Measurements from ENCODE around the gene HYDIN. TPM values are rescaled to one million over a fixed set of nuclear protein-coding genes. Genes with fewer than 3 reads are reported as not detected.

The HYDIN gene
- total RNA-seq, 2 experiments from 2014 or later, result not detected

- ChIA-PET POLR2A (no interaction called here), CTCF (interaction anchor here (5.3 kb wide), 1 partner anchor 94 kb away, joined by 31 read pairs; no protein-coding TSS in a partner anchor)
- Mint-ChIP-seq H3K27ac (no peak overlapping the region), H3K4me3 (no peak overlapping the region), H3K4me1 (ENCODE audit: low read depth) (peaks cover 8% of the 10 kb centered on the region), H3K27me3 (ENCODE audit: low read depth) (no peaks in the 10 kb centered on the region), H3K36me3 (ENCODE audit: low read depth) (peaks cover 25% of the 10 kb centered on the region), H3K9me3 (ENCODE audit: insufficient read depth) (no peaks in the 10 kb centered on the region)
- DNase-seq (no peak), ATAC-seq (no peak)
These were observed 456.3 kb downstream of the HYDIN start for GRCh38 chr16:70774261-70774660.

DNA sequence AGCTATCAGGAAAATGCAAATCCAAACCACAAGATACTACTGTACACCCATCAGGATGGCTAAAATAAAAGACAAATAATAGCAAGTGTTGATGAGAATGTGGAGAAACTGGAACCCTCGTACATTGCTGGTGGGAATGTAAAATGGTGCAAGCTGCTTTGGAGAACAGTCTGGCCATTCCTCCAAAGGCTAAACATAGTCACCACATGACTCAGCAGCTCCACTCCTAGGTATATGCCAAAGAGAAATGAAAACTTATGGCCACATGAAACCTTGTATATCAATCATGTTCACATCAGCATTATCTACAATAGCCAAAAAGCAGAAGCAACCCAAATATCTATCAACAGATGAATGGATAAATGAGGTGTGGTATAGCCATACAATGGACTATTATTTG lies 458.0 kb downstream of the HYDIN start:
- H3K9me3 Mint-ChIP-seq (ENCODE audit: insufficient read depth), result no peaks in the 10 kb centered on the region
- POLR2A ChIA-PET, result no interaction called here
- H3K27me3 Mint-ChIP-seq (ENCODE audit: low read depth), result no peaks in the 10 kb centered on the region
- ATAC-seq (no peak), DNase-seq (no peak)
- peaks cover 17% of the 10 kb centered on the region for H3K36me3 Mint-ChIP-seq (ENCODE audit: low read depth)
- no peak overlapping the region for H3K27ac Mint-ChIP-seq
- peaks cover 5% of the 10 kb centered on the region for H3K4me1 Mint-ChIP-seq (ENCODE audit: low read depth)
- CTCF ChIA-PET, result interaction anchor here (1.4 to 5.4 kb wide), 7 partner anchors 38 to 216 kb away, joined by 5 to 60 read pairs (median 16); no protein-coding TSS in a partner anchor
- no peak overlapping the region for H3K4me3 Mint-ChIP-seq

DNA sequence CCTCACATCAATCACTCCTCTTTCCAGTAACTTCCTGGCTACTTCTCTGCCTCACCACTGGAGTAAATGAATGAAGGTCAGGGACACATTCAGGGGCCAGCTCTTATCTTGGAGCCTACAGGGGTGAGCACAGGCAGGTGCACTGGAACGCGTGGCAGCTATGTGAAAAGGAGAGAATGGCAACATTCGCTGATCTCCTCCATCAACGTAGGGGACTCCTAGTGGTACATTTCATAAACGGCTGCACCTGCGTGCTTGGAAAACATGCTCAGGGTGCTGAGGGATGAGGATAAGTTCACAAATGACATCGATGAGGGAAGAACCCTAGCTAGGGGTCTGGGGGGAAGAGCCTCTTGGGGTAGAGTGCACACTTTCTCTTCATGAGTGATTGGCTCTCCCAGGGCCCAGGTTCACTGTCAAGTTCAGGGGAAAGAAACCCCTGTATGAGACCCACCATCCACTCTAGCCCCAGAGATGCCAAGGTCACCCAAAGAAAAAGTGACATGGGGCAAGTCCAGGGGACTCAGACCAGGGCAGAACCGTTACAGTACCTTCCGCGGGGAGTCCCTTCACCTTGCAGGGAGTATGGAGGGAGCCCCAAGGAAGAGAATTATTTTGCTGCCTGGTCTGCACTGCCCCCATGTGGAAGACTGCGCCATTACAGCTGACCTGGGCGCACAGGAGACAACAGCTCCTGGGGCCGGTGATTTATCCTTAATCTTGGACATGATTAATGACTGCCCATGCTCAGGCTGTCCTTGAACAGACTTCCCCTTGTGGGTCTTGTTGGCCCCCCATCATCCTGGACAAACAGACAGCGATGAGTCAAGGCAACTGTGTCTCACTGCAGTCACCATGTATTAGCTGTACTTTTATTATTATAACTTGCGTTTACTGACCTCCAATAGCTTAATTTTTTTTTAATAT lies 459.6 kb downstream of the HYDIN start:
- ChIA-PET CTCF (interaction anchor here (0.5 to 5.4 kb wide), 54 partner anchors 8 to 541 kb away, joined by 3 to 60 read pairs (median 5); no protein-coding TSS in a partner anchor), POLR2A (interaction anchor here (1.1 kb wide), 2 partner anchors 20 to 33 kb away, joined by 3 read pairs; no protein-coding TSS in a partner anchor)
- H3K36me3 Mint-ChIP-seq (ENCODE audit: low read depth), result peaks cover 14% of the 10 kb centered on the region
- DNase-seq (peak; percentile 74), ATAC-seq (peak; percentile 82)
- H3K4me3 Mint-ChIP-seq, result no peak overlapping the region
- no peaks in the 10 kb centered on the region for H3K27me3 Mint-ChIP-seq (ENCODE audit: low read depth)
- no peaks in the 10 kb centered on the region for H3K9me3 Mint-ChIP-seq (ENCODE audit: insufficient read depth)
- H3K4me1 Mint-ChIP-seq (ENCODE audit: low read depth), result peaks cover 5% of the 10 kb centered on the region
- H3K27ac Mint-ChIP-seq, result peak overlapping the region; percentile 15

GRCh38 chr16:70770291-70770625 lies 460.3 kb downstream of the HYDIN start:
- H3K4me3 Mint-ChIP-seq, result no peak overlapping the region
- H3K4me1 Mint-ChIP-seq (ENCODE audit: low read depth), result peaks cover 5% of the 10 kb centered on the region
- peaks cover 14% of the 10 kb centered on the region for H3K36me3 Mint-ChIP-seq (ENCODE audit: low read depth)
- ATAC-seq (no peak), DNase-seq (no peak)
- no peaks in the 10 kb centered on the region for H3K27me3 Mint-ChIP-seq (ENCODE audit: low read depth)
- ChIA-PET CTCF (interaction anchor here (0.7 to 5.4 kb wide), 32 partner anchors 9 to 400 kb away, joined by 3 to 60 read pairs (median 5); no protein-coding TSS in a partner anchor), POLR2A (interaction anchor here (1.1 kb wide), 1 partner anchor 19 kb away, joined by 3 read pairs; no protein-coding TSS in a partner anchor)
- H3K9me3 Mint-ChIP-seq (ENCODE audit: insufficient read depth), result no peaks in the 10 kb centered on the region
- H3K27ac Mint-ChIP-seq, result no peak overlapping the region

- peaks cover 5% of the 10 kb centered on the region for H3K4me1 Mint-ChIP-seq (ENCODE audit: low read depth)
- DNase-seq, result no peak
- ChIA-PET POLR2A (no interaction called here), CTCF (interaction anchor here (0.7 to 5.4 kb wide), 17 partner anchors 9 to 245 kb away, joined by 3 to 60 read pairs (median 10); no protein-coding TSS in a partner anchor)
- no peaks in the 10 kb centered on the region for H3K9me3 Mint-ChIP-seq (ENCODE audit: insufficient read depth)
- ATAC-seq, result no peak
- H3K27me3 Mint-ChIP-seq (ENCODE audit: low read depth), result no peaks in the 10 kb centered on the region
- no peak overlapping the region for H3K4me3 Mint-ChIP-seq
- H3K36me3 Mint-ChIP-seq (ENCODE audit: low read depth), result peaks cover 14% of the 10 kb centered on the region
- no peak overlapping the region for H3K27ac Mint-ChIP-seq
These were observed 460.8 kb downstream of the HYDIN start for GRCh38 chr16:70769761-70770160.

DNA sequence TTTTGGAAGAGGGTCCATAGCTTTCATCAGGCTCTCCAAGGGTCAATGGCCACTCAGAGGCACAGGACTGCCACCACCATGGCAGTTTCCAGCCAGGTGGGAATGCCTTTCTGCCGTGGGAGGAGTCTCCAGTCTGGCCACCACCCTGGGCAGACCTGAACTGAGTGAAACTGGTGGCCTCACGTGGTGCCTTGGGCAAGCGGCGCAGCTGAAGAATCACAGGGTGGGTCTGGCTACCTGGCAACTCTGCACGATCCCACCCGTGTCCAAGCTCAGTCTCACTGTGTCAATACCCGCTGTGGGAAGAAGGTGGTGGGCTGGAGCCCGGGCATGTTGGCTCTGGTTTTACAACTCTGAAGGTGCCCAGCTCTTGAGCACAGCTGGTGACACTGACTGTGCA lies 461.4 kb downstream of the HYDIN start:
- POLR2A ChIA-PET, result no interaction called here
- no peaks in the 10 kb centered on the region for H3K9me3 Mint-ChIP-seq (ENCODE audit: insufficient read depth)
- H3K27me3 Mint-ChIP-seq (ENCODE audit: low read depth), result no peaks in the 10 kb centered on the region
- no peak for DNase-seq
- peaks cover 14% of the 10 kb centered on the region for H3K36me3 Mint-ChIP-seq (ENCODE audit: low read depth)
- CTCF ChIA-PET, result interaction anchor here (0.8 to 5.4 kb wide), 6 partner anchors 9 to 115 kb away, joined by 3 to 60 read pairs (median 22); no protein-coding TSS in a partner anchor
- no peak for ATAC-seq
- no peak overlapping the region for H3K27ac Mint-ChIP-seq
- peaks cover 5% of the 10 kb centered on the region for H3K4me1 Mint-ChIP-seq (ENCODE audit: low read depth)
- H3K4me3 Mint-ChIP-seq, result no peak overlapping the region

- Mint-ChIP-seq H3K9me3 (ENCODE audit: insufficient read depth) (no peaks in the 10 kb centered on the region), H3K27me3 (ENCODE audit: low read depth) (no peaks in the 10 kb centered on the region), H3K4me3 (no peak overlapping the region), H3K4me1 (ENCODE audit: low read depth) (peaks cover 5% of the 10 kb centered on the region), H3K36me3 (ENCODE audit: low read depth) (peaks cover 11% of the 10 kb centered on the region), H3K27ac (no peak overlapping the region)
- DNase-seq, result no peak
- ChIA-PET CTCF (interaction anchor here (0.7 to 5.4 kb wide), 3 partner anchors 8 to 114 kb away, joined by 3 to 60 read pairs (median 3); no protein-coding TSS in a partner anchor), POLR2A (no interaction called here)
- ATAC-seq, result no peak
These were observed 462.3 kb downstream of the HYDIN start for GRCh38 chr16:70768203-70768580.

- no peak for ATAC-seq
- Mint-ChIP-seq H3K4me1 (ENCODE audit: low read depth) (peaks cover 5% of the 10 kb centered on the region), H3K9me3 (ENCODE audit: insufficient read depth) (no peaks in the 10 kb centered on the region), H3K27ac (no peak overlapping the region), H3K4me3 (no peak overlapping the region), H3K36me3 (ENCODE audit: low read depth) (peaks cover 12% of the 10 kb centered on the region), H3K27me3 (ENCODE audit: low read depth) (no peaks in the 10 kb centered on the region)
- DNase-seq, result no peak
- CTCF ChIA-PET, result interaction anchor here (0.7 kb wide), 1 partner anchor 114 kb away, joined by 3 read pairs; no protein-coding TSS in a partner anchor
- POLR2A ChIA-PET, result no interaction called here
These were observed 462.9 kb downstream of the HYDIN start for GRCh38 chr16:70767377-70768202.

DNA sequence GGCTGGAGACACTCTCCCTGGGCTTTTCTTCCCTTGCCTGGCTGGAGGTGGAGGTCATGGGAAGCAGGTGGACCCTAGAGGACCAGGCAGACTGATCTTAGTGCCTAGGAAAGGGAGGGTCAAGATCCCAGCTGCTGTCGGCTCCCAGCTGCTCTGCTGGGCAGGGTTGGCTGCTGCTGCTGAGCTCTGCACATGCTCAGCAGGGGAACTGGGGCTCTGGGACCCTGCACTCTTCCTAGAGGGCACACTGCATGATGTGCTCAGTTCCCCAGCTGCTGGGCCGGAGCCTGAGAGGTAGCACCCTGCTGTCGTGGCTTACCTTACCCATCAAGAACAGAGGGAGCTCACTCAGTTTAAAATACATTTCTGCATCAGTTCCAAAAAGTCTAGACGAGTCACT lies 463.9 kb downstream of the HYDIN start:
- no peaks in the 10 kb centered on the region for H3K9me3 Mint-ChIP-seq (ENCODE audit: insufficient read depth)
- POLR2A ChIA-PET, result no interaction called here
- H3K27ac Mint-ChIP-seq, result no peak overlapping the region
- H3K27me3 Mint-ChIP-seq (ENCODE audit: low read depth), result no peaks in the 10 kb centered on the region
- DNase-seq, result no peak
- ATAC-seq, result no peak
- no peak overlapping the region for H3K4me3 Mint-ChIP-seq
- peaks cover 5% of the 10 kb centered on the region for H3K4me1 Mint-ChIP-seq (ENCODE audit: low read depth)
- peaks cover 14% of the 10 kb centered on the region for H3K36me3 Mint-ChIP-seq (ENCODE audit: low read depth)
- CTCF ChIA-PET, result interaction anchor here (2.4 kb wide), 1 partner anchor 113 kb away, joined by 5 read pairs; no protein-coding TSS in a partner anchor

- peaks cover 14% of the 10 kb centered on the region for H3K36me3 Mint-ChIP-seq (ENCODE audit: low read depth)
- H3K4me3 Mint-ChIP-seq, result no peak overlapping the region
- ATAC-seq, result no peak
- POLR2A ChIA-PET, result no interaction called here
- peaks cover 5% of the 10 kb centered on the region for H3K4me1 Mint-ChIP-seq (ENCODE audit: low read depth)
- CTCF ChIA-PET, result interaction anchor here (2.4 kb wide), 1 partner anchor 112 kb away, joined by 5 read pairs; no protein-coding TSS in a partner anchor
- no peaks in the 10 kb centered on the region for H3K9me3 Mint-ChIP-seq (ENCODE audit: insufficient read depth)
- no peak overlapping the region for H3K27ac Mint-ChIP-seq
- H3K27me3 Mint-ChIP-seq (ENCODE audit: low read depth), result no peaks in the 10 kb centered on the region
- DNase-seq, result no peak
These were observed 464.3 kb downstream of the HYDIN start for GRCh38 chr16:70766176-70766575.

GRCh38 chr16:70765491-70765890 lies 465.0 kb downstream of the HYDIN start:
- Mint-ChIP-seq H3K9me3 (ENCODE audit: insufficient read depth) (no peaks in the 10 kb centered on the region), H3K4me1 (ENCODE audit: low read depth) (peaks cover 1% of the 10 kb centered on the region), H3K27ac (no peak overlapping the region), H3K4me3 (no peak overlapping the region), H3K36me3 (ENCODE audit: low read depth) (peaks cover 9% of the 10 kb centered on the region), H3K27me3 (ENCODE audit: low read depth) (no peaks in the 10 kb centered on the region)
- ChIA-PET POLR2A (no interaction called here), CTCF (interaction anchor here (2.4 kb wide), 1 partner anchor 112 kb away, joined by 5 read pairs; no protein-coding TSS in a partner anchor)
- ATAC-seq (no peak), DNase-seq (no peak)
